HG02970 (cell line): ENCODE data around the gene ARMC9.

Source experiments
- ATAC-seq: cut with Tn5 transposase; IDR thresholded peaks from one replicate; pipeline ENCODE4 v1.9.1; 2021; ENCODE audit warnings: mild to moderate bottlenecking, moderate library complexity, moderate number of reproducible peaks; ENCODE audit not compliant: unreplicated experiment, low FRiP score

The ARMC9 gene

DNA sequence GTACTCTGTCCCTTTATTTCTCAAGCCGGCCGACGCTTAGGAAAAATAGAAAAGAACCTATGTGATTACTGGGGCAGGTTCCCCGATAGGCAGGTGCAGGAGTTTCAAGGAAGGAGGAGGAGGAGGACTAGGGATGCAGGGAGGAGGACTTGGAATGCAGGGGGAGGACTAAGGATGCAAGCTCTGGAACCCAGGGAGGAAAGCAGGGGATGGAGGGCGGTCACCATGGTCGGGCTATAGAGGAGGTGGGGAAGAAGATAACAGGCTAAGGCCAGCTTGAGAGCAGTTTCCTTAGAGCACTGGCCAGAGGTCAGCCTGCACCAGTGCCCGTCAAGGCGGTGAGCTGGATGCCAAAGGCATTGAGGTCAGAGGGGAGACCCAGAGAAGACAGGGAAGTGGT lies 178.4 kb downstream of the ARMC9 start:
- no peak for ATAC-seq

DNA sequence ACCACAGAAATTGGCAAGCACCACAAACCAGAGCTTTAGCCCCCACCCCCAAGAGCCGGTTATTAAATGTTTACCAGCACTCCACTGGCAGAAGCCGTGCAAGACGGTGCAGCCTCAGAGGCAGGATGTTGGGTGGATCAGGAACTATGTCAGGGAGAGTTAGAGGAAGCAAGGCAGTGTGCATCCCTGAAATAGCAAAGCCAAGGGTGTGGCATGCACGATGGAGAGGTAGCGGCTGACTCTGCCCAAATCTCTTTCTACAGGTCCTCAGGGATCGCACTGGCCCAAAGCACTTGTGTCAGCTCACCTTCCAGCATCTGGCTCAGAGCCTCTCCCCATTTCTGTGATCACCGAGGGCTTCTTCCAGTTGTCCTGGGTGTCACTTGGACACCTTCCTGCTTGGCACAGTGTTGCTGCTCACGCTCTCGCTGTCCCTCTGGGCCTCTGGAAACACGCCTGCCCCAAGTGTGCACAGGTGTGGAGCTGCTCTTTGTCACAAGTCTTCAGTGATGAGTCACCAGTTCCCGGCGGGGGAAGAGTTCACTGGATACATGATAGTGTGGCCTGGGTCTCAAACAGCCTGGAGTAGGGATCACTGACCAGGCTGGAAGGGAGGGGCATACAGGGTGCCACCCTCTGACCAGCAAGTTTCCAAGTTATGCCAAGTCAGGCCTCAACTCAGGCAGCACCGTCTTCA lies 179.7 kb downstream of the ARMC9 start:
- ATAC-seq: no peak

DNA sequence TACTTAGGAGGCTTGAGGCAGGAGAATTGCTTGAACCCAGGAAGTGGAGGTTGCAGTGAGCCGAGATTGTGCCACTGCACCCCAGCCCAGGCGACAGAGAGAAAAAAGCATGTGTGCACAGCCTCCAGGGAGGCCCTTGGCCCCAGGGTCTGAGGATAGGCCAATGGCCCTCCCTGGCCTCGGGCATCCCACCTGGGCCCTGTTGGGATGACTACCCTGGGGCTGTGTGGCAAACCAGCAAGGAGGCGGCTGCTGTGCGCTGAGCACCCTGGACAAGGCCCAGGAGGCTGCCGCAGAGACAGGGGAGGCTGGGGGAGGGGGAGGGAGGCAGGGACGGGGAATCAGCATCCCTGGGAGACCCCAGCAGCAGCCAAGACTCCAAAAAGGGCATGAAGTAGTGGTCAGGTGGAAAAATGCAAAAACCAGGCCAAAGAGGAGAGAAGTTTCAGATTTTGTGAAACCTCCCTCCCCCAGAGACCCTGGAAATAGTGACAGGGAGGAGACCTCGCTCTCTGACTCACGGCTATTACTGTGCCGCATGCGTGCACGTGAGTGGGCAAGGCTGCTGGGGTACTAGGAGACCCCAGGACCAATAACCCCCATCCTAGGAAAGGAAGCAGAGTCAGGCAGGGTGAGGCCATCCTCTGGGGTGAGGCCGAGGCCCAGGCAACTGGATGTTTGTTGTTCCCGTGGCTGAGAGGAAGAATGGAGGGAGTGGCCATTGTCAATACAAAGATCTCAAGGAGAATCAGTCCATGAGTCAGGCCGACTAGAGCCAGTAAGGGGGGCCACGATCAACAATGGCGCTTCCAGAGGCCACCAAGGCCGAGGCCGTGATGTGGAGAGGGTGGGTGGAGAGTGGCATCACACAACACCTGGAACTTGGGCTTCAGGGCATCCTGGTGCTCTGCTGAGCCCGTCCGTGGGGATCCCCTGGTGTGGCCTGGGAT lies 181.1 kb downstream of the ARMC9 start:
- ATAC-seq: no peak

DNA sequence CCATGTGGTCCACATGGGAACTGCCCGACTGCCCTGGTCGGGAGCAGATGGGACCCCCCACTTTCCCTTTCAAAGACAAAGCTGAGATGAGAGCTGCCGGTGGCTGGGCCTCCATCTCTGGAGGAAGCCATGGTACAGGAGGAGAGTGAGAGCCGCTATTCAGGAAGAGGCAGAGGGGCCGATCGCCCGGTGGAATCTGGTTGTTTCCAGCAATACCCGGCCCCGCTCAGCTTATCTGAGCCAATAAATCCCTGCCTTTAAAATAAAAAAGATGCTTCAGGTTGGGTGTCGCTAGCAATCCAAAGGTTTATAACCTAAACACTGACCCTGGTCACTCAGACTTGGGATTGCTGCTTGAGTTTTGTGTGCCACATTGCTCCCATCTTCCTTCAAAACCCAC lies 181.9 kb downstream of the ARMC9 start:
- no peak for ATAC-seq

DNA sequence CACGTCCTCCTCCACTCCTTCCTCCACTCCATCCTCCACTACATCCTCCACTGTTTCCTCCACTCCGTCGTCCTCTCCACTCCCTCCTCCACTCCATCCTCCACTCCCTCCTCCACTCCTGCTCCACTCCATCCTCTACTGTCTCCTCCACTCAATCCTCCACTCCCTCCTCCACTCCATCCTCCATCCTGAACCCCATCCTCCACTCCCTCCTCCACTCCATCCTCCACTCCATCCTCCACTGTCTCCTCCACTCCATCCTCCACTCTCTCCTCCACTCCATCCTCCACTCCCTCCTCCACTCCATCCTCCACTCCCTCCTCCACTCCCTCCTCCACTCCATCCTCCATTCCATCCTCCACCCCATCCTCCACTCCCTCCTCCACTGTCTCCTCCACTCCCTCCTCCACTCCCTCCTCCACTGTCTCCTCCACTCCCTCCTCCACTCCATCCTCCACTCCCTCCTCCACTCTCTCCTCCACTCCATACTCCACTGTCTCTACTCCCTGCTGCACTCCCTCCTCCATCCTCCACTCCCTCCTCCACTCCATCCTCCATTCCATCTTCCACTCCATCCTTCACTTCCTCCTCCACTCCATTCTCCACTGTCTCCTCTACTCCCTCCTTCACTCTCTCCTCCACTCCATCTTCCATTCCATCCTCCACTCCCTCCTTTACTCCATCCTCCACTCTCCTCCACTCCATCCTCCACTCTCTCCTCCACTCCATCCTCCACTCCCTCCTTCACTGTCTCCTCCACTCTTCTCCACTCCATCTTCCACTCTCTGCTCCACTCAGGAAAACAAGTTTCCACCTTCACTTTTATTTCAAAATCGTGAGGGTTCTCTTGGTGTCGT lies 182.8 kb downstream of the ARMC9 start:
- ATAC-seq: no peak

DNA sequence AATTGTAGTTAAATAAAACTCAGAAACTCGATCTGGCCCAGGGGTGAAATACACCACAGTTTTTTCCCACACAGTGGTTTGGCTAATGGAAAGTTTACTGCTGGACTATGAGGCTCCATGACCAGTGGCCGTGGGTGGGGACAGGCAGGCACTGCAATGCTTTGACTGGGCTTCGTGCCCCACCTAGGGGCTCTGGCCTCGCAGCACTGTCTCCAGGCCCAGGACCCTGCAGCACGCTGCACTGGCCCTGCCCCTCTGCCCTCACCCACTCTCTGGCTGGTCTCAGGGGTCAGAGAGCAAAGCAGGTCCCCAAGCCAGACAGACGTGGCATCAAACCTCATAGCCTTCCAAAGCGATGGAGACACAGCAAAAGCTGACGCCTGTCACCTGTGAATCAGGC lies 183.7 kb downstream of the ARMC9 start:
- no peak for ATAC-seq

DNA sequence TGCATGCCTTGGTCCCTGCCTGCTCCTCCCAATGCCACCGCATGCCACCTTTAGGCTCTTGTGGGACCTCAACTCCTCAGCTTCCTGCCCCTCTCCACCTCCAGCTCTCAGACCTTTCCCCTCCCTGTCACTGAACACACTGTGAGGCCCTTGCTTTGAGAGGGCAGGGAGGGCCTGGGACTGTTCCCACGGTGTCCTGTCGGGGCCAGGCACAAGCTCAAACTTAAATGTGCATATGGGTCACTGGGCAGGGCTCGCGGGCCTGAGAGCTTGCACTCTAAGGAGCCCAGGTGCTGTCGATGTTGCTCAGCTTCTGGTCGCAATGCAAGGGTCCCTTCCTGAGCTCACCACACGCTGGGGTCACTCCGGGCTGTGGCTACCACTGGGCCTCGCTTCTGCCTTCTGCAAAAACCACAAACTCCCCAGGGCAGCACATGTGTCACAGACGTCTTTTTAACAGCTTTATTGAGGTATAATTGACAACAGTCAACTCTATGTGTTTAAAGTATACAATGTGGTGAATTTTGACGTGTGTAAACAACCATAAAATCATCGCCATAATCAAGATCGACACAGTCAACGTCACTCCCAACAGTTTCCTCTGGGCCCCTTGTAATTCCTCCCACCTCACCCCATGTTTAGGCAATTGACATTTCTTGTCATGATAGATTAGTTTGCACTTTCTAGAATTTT lies 185.1 kb downstream of the ARMC9 start:
- ATAC-seq: no peak

DNA sequence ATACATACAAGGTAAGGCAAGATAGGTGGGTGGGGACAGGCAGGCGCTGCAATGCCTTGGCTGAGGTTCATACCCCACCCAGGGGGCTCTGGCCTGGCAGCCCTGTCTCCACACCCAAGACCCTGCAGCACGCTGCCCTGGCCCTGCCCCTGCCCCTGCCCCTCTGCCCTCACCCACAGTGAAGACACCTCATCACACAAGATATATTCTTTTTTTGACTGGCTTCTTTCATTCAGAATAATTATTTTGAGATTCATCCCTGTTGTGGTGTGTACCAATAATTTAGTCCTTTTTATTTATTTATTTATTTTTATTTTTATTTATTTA lies 185.6 kb downstream of the ARMC9 start:
- ATAC-seq: no peak

DNA sequence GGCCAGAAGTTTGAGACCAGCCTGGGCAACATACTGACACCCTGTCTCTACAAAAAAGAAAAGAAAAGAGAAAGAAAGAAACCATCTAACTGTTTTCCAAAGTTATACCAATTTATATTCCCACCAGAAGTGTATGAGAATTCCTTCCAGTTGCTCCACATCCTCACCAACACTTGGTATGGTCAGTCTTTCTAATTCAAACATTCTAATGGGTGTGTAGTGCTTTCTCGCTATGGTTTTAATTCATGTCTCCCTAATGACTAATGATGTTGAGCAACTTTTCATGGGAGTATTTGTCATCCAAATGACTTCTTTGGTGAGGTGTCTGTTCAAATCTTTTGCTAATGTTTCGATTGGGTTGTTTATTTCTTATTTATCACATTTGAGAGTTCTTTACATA lies 186.5 kb downstream of the ARMC9 start:
- no peak for ATAC-seq

DNA sequence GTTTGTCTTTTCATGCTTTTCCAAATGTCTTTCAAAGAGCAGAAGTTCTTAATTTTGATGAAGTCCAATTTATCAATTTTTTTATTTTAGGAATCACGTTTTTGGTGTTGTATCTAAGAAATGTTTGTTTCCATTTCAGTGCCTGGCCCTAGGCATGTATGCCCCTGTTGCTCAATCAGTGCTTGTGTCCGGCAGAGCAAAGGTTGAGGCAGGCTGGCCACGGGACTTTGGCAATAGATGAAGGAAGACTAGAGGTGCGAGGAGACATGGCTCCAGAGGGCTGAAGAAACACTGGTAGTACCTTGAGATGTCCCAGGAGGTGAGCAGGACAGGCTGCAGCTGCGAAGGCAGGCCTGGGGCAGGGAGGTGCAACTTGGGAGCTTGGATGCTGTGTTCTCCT lies 187.0 kb downstream of the ARMC9 start:
- no peak for ATAC-seq

DNA sequence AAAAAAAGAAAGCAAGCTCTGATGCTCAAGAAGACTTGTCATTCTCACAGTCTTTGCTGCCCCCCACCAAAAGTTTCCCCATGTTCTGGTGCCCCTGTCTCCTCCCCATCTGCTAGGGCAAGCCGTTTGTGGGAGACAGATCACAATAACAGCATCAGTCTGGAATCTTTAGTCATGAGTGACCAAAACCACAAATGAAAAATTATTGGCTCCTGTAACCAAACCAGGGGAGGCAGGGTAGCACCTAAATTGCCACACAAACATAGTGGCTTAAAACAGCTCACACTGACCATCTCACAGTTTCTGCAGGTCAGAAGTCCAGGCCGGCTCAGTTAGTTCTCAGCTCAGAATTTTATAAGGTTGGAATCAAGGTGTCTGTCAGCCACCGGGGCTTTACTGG lies 188.0 kb downstream of the ARMC9 start:
- no peak for ATAC-seq

DNA sequence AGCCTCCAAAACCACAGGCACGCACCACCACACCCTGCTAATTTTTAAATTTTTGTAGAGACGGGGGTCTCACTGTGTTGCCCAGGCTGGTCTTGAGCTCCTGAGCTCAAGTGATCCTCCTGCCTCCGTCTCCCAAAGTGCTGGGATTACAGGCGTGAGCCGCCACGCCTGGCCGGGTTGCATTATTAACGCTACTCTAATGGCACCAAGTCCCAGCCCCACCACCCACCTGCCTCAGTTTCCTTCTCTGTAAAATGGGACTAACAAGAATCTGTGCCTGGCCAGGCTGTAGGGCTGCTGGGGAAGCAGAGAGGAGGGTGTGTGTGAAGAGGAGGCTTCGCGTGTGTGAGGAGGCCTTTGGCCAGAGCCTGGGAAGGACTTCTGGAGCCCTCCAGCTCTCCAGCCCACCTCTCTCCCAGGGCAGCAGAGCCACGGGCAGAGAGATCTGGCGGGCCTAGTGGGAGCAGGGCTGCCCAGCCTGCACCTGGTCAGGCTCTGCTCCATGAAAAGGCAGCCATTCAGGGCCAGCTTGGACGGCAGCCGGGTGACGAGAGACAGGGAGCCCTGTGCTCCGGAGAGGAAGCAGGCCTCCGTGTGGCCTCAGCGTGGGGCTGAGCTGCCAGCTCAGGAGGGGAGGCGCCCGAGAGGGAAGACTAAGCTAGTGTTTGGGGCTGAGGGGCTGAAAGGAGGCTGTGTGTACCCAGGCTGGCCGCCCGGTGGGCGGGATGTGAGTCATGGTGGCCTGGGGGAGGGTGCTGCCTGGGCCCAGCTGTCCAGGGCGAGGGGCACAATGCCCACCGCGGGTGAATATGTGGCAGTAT lies 189.7 kb downstream of the ARMC9 start:
- ATAC-seq: no peak

DNA sequence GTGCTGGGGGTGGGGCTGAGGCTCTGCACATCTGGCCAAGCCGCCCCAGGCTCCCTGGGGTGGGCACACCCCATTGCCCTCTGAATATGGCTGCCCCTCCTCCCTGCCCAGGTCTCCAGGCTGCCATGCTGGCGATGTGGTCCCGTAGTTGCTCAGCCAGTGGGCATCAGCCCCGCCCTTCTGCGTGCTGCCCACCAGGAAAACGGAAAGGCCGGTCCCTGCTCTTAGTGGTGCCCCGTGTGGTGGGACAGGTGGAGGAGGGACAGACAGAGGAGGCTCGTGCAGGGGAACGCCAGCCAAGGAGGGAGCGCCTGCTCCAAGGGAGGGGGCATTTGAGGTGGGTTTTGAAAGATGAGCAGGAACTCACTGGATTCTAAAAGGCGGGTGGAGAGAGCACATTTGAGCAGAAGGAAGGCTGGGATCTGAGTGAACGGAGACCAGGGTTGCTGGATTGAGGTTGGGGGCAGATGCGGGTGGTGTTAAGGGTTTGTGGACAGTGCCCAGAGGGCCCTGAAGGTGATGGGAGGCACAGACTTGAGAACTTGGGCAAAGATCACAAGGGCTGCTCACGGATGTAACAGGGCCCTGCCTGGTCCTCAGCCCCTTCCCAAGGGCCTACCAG lies 190.4 kb downstream of the ARMC9 start:
- ATAC-seq: no peak

DNA sequence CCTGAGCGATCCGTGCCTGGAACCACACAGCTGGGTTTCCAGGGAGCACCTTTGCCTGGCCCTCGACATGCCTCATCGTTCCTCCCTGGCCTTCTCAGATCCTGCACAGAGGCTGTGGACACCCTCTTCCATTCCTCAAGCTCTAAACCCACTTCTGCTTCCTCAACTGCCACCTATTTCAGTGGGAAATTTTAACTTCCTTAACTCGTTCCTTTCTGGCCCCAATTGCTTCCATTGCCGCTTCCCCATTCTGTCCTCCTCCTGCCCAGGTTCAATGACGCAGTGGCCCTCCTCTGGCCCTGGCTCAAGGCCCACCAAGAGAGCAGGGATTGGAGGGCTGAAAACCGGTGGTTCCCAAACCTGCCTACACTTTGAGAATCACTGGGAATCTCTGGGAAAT lies 192.2 kb downstream of the ARMC9 start:
- no peak for ATAC-seq

DNA sequence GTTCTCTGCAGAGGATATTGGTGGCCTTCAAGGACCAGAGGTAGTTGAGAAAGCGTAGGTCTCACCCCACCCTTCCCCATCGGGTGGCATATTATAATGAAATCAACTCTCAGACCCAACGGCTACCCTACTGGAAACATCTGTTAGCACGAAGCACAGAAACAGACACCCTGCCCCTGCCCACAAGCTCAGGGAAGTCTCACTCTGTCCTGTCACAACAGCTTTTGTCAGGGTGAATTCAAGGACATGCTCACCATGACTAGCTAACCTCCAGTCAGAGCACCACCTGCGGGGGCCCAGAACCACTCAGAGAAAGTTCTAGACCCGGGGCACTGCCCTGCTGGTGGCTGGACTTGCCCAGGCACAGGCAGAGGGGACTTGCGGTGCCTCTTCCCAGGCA lies 193.6 kb downstream of the ARMC9 start:
- ATAC-seq: no peak

DNA sequence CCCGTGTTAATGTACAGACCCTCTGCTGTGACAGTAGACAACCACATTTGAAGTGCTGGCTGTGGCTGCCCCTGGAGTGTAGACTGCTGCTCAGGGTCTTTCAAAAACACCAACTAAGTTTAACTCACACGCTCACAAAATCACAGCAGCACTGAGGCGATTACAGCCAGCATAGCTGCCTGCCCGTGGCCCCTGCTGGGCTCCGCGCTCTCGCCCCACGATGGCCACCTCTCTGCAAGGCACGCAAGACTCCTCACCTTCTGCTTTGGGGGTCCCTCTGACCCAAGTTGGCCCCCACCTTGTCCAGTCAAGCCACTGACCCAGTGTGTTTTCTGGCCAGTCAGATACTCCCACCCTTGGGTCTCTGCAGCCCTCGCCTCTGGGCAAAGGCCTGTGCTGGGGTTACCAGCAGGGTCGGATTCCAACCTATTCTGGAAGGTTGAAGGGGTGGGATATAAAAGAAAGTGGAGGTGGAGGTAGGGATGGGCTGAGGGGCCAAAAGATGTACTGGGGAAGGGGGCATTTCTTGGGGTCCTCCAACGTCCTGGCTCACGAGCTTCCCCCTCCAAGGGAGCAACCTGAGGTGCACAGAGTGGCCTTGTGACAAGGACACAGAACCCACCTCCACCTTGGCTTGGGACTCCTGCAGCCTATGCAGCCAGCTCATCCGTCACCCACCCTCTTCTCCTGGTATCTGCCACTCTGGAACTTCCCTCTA lies 194.2 kb downstream of the ARMC9 start:
- ATAC-seq: no peak

DNA sequence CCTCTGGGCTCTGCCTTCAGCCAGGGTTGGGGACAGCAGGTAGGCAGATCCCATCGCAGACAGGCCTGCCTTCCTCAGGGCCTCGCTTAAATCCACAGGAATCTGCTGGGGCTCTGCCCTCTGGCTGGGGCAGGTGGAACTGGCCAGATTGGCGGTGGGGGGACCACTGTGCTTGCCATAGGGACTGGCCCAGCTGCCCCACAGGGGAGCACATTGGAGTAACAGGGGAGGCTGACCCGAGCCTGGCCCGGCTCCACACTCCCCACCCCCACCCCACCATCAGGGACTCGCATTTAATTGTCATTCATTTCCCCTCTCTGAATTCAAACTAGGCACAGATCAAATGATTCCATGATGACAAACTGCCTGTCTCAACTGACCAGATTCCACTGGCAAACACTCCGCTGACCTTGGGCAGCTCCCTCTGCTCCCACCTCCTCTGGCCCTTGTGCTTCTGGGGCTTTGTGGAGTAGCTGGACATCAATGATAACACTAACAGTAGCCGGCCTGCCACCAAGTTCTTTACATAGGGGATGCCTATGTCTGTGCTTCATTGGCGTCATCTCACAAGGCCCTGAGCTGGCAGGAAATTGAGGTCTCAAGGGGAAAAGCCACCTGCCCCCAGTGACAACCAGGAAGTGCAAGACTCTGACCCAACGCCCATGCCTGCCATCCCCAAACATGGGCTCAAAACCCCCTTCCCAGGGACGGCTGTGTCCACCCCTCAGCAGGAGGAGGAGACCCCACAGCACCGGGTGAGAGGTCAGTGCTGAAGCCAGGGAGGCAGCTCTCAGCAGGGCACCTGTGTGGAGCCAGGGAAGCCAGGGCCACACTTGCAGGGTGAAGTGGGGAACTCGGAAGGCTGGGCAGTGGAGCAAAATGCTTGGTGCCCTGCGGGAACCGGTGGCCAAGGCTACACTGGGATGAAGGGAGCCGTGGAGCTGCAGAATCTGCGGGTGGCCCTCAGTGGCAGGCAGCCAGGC lies 195.0 kb downstream of the ARMC9 start:
- ATAC-seq: no peak
